Stimulated activated naive CD4-positive, alpha-beta T cell (primary cell): Measurements from ENCODE around the gene SIL1.
"Not testable (repeated sequence)": the region's sequence is repeated elsewhere in the genome, so short reads cannot be mapped to it uniquely, and the experiment has no call there.

ENCODE experiments used
- DNase-seq, 6 experiments: peaks; one replicate each; lab custom pipeline; 2025; lab: John Stamatoyannopoulos, UW

Gene SIL1

DNA sequence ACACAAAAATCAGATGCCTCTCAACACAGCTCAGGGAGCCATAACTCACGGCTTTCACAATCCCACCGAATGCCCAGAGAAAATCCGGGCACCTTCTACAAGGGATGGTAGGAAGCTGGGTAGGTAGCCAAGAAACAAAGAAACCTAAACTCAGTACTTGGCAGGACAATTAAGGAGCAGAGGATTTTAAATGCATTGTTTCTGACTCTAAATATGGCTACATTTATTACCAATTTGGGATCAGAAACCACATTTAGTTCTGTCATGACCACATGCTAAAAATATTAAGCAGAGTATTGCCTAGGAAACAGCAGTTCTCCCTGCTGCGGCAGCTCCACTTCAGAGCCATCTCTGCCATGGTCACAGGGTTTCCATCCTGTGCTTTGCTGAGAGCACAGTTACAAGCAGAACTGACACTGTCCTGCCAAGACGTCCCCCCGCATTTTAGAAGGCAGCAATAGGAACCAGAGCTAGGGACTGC is 57.5 kb downstream of the SIL1 start:
- DNase-seq = no peak

DNA sequence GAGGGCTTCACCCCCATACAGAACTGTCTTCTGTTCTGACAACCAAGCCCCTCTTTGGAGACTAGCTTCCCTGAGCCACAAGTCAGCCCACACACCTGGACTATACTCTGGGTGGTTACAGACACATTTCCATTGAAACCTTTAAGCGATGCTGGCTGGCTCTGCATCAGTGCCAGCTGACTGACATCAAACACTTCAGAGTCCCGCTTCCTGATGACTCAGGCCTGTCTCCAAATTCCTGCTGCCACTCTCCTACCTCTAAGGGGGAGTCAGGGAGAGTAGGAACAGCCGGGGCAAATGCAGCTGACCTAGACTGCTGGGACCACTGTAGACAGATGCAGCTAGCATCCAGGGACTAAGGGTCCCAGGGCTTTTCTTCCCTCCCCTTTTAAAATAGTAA is 59.4 kb downstream of the SIL1 start:
- DNase-seq = no peak

DNA sequence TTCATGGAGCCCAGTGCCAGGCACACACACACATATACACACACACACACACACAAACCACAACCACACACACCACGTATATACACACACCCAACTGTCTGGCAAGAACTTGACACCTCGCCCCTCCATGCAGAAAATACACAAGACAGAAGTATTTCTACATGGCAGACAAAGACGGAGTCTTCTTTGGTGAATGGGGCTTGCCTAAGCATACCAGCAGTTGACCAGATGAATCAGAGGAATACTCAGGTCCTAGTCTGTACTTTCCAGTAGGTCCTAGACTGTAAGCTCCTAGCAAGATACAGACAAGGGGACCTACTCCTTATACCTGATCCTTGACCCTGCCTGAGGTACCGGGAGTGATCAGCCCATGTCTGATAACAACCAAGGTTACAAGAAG is 60.1 kb downstream of the SIL1 start:
- DNase-seq = no peak

DNA sequence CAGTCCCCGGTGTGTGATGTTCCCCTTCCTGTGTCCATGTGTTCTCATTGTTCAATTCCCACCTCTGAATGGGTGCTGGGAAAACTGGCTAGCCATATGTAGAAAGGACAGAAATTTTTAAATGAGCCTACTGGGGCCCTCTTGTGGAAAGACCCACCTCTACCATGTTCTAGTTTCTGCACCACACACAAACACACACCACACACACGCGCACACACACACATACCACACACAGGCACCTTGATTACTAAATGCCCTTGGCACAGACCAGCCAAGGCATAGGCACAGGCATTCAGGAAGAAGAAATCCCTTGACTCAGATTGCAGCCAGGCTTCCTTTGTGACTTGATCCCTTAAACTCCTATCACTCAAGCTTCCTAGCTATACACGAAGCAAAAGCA is 60.5 kb downstream of the SIL1 start:
- no peak for DNase-seq

DNA sequence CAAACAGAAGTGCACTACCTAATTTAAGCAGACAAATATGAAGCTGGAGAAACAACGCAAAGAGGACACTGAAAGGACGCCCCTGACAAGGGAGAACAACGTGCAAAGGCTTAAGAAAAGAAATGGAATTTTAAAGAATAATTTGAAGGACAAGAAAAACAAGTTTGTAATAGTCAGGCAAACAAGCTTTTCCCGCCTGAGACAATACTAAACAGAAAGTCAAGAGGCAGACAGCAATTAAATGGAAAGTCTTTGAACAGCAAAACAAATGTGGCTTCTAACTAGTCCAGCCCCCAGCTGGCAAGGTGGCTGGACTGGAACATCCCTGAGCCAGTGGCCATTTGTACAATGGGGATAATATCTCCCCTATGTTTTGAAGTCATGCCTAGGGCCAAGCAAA is 63.3 kb downstream of the SIL1 start:
- DNase-seq = no peak

DNA sequence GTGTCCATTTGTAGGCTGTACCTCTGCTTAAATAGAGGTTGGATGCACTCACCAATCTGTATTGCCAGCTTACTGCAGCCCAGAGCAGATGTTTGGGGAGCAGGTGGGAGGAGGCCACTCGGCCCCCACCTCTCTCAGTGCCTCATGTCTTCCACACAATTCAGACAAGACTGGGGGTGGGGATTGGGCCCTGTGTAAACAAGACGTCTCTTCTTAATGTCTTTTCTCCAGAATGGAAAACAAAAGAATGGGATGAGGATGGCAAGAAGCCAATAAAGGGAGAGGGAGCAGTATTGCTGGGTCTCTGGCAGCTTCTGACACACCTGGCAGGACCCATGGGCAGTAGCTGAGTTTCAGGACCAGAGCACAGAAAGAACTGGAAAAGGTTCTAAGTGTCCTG is 64.9 kb downstream of the SIL1 start:
- no peak for DNase-seq

DNA sequence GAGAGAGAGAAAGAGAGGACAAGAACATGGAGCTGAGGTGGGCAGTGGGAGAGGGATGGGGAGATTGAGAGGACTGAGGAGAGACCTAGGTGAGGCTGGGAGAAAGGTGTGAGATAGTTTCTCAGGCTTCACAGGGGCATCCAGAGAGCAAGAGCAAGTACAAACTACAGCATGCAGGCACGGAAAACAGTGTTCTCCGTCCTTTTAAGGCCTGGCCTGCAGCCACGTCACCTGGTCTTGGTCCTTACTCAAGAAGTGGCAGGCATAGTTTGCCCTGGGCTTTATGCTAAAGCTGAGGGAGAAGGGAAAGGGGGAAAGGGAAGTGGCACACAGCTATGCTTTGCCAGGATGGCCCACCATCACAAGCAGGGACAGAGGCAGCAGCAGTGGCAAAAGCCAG is 65.7 kb downstream of the SIL1 start:
- no peak for DNase-seq

DNA sequence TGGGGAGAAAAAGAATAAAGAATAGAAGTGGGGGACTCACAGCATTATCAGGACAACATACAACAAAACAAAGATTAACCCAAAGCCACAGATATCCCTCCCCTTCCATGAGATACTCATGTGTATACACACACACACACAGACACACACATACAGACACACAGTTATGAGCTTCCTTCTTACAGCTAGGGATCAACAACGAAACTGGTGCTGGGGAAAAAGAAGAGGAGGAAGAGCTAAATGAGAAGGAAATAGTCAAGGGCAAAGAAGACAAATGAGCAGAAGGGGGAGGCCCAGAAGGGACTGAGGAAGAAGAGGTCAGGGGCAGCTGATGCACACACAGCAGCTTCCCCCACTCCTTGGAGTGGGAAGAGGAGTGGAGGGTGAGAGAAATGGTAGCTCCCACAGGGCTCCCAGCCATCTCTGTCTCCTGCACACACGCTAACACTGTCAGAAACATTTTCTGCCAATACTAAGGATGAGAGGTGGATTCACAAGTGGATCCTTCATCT is 66.2 kb downstream of the SIL1 start:
- DNase-seq = no peak

DNA sequence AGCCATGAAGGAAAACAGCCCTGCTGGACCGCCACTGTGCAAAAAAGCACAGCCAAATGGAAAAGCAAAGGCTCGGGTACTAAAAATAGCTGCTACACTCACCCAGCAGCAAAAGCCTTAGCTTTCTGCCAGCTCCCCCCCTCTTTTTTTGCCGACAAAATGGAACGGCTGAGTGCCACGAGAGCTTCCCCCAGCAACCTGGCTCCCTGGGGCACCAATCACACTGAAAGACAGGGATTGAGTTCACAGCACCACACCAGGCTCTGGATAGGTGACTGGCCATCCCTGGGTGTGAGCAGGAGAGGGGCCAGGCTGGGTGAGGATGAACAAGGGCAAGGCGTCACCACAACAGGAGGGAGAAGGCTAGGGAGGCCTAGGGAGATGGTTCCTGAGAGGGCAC is 66.7 kb downstream of the SIL1 start:
- no peak for DNase-seq

DNA sequence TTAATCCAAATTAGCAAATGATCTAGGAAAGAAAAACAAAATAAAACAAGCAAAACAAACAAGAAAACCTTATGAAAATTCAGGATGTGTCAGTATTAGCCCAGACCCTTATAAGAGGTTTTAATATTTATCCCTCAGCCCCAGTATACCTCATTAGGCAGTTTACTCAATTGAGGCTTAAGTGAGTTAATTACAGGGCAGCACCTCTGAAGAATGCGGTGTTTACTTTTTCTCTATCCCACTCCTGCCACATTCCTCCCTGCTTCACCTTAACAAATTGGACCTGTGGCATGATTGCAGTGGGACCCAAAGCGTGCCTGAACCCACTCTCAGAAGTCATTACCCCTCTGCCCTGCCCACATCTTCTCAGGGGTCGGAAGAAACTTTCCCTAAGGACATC is 67.1 kb downstream of the SIL1 start:
- no peak for DNase-seq

DNA sequence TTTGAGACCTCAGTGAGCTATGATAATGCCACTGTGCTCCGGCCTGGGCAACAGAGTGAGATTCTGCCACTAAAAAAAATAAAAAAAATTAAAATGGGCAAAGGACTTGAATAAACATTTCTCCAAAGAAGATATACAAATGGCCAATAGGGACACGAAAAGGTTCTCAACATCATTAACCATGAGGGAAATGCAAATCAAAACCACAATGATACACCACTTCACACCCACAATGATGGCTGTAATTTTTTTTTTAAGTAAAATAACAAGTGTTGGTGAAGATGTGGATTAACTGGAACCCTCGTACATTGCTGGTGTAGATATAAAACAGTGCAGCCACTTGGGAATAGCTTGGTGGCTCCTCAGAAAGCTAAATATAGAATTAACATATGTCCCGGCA is 68.0 kb downstream of the SIL1 start:
- no peak for DNase-seq

DNA sequence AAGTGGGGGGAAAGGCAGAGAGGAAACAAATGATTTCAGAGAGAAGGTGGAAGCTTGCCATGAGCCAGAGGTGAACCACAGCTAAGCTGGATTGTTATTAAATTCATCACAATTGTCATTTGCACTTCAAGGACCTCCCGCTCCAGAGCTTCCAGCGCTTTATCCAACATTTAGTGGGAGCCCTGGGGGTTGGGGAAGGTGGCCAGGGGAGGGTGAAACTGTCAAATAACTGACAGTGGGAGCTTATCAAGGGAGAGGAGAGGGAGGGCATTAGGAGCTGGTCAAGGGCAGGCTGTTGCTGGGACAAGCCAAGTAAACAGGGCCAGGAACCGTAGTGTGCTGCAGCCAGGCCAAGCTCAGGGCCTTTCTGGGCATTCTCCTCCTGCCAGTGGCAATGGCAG is 71.5 kb downstream of the SIL1 start:
- no peak for DNase-seq

DNA sequence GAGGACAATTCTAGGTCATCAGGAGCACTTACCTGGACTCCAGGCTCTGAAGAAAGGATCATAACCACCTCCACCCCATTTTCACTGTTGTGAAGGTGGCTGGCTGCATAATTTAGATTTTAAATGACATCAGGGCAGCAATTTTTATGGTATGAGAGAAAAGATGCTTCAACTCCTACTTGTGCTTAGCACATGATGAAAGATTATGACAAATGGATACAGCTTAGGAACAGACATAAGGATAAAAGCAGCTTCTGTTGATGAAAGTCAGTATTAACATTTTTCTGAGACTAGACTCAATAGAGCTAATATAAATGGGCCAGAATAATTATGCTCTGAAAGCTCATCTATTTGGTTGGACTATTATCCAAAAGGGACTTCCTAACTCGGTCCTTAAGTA is 72.2 kb downstream of the SIL1 start:
- DNase-seq = no peak

DNA sequence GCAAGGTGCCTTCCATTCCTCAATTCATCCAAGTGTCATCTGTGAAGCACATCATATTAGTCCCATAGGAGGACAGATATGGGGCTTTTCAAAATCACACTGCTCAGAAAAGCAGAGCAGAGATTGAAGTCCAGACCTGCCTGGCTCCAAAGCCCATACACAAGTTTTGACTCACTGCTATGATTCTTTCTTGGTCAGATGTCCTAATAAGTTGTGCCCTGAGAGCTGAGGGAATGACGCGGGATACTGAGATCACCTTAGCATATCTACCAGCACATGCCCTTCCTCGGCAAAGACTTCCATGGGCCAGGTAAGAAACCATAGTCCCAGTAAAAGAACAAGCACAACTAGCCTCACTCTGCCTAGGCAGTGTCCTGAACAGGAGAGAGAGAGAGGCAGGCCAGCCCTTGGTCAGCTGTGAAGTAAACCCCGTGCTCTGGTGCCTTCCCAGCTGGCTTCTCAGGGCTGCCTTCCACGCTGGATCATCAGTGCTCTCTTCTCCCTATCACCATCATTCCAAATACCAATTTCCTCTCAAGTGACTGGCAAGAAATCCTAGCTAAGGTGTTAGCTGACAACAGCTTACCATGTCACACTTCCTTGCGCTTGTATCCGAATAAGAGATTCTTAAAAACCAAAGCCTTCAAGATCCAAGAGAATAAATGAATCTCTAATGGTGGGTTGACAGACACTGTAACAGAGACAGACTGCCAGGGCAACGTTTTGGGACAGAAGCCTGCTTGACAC is 73.2 kb downstream of the SIL1 start:
- DNase-seq = no peak

DNA sequence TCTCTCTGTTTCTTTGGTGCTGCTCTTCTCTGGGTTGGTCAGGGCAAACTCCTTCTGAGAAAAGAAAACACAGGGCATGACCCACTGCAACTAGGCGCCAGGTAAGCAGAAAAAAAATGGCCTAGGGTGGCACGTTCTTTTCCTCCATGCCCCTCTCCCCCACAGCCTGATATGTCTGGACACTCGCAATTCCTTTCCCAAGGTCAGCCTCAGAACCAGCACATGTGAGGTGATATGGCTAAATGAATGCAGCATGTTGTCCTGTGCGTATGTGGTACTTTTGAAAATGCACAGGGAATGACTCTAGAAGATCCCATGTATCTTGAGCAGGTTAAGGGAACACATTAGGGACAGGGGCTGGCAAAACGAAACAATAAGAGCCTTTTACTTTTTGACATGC is 77.0 kb downstream of the SIL1 start:
- DNase-seq = no peak

DNA sequence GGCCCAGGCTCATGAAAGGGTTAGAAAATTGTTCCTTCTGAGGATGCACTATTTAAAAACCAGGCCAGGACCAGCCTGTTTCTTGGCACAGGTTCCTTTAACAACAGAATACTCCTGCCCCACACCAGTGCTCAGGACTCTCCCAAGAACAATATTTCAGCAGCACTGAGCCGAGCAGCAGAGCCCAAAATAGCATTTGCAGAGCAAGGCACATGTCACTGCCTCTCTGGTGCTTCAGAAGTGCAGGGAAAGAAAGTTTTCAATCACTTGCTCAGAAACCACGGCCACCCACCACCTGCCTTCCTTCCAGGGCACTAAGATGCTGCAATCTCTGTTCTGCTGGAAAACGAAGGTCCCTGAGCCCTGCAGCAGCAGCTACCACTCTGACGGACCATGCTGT is 77.6 kb downstream of the SIL1 start:
- DNase-seq = no peak

DNA sequence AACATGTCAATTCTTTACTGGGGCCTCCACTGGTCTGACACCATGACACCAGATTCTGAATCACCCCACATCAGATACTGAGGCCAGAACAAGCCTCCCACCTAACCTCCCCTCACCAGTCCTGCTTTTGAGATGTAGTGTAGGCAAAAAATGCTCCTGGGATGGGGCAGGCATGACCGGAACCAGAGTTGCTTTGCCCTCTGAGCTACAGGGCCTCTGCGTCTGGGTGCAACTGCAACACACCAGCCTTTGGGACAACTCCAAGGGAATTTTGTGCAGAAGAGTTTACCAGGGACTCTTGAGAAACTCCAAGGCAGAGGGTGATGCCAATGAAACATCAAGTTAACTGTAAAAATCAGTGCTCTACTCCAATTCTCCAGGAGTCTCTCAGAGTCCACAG is 79.4 kb downstream of the SIL1 start:
- no peak for DNase-seq

DNA sequence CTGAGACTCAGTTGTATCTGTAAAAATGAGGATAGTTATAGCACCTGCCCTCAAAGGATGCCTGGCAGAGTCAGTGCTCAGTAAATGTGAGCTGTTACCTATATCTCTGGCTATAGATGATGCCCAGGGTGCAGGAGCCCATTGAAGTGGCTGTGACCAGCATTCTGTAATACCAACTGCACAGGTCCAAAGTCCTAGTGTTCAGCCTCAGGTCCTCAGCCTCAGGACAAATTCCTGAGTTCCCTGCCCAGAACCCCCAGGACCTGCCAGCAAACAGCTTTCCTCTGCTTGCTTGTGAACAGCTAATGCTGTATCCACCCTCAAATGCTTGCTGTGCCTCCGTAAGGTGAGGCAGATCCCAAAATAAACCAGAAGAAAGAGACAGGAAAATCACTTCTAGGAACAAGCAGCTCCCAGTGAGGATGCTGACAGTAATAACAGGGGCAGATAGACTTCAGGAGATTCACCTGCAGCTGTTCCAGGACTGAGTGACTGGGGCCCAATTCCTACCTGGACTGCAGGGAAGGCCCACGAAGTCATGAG is 80.8 kb downstream of the SIL1 start:
- no peak for DNase-seq

DNA sequence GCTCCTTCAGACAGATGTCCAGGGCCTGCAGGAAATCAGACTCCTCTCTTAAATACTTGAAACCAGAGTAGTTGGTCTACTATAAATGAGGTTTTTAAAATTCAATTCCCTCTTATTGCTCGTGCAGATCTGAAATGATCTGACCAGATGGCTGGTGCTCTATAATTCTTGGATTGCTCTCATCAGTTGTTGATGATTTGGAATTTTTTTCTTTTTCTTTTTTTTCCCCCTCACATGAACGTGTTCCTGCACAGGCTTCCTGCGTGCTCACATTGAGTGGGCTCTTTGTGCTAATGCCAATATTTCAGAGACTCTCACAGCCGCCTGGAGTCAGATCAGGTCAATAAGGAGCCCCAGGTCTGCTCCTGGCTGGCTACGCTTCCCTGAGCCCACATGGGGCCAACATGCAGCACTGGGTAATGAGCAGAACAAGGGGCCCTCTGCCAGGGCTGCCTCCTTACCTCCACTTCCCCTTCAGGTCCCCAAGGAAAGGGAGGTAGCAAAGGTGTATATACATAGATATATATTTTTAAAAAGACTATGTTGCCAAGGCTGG is 82.0 kb downstream of the SIL1 start:
- DNase-seq = no peak

DNA sequence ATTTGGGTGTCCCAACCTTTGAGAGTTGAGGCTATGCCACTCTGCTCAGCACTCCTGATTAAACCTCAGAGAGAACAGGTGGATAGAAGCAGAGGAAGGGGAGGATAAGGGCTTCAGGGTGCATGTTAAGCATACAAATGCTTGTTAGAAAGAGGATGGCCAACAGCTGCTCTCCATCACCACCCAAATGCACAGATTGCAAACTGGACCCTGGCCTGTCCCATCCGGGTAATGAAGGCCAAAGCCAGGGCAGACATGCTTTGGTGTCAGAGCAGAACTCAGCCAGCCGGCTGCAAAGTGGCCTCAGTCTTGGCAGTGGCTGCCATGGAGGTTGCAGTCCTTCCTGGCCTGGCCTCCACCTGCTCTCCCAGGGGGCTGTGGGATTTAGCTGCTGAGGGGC is 84.3 kb downstream of the SIL1 start:
- DNase-seq = no peak

DNA sequence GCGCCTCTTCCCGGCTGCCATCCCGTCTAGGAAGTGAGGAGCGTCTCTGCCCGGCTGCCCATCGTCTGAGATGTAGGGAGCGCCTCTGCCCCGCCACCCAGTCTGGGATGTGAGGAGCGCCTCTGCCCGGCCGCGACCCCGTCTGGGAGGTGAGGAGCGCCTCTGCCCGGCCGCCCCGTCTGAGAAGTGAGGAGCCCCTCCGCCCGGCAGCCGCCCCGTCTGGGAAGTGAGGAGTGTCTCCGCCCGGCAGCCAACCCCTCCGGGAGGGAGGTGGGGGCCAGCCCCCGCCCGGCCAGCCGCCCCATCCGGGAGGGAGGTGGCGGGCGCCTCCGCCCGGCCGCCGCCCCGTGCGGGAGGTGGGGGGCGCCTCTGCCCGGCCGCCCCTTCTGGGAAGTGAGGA is 85.8 kb downstream of the SIL1 start:
- DNase-seq = not testable (repeated sequence)

DNA sequence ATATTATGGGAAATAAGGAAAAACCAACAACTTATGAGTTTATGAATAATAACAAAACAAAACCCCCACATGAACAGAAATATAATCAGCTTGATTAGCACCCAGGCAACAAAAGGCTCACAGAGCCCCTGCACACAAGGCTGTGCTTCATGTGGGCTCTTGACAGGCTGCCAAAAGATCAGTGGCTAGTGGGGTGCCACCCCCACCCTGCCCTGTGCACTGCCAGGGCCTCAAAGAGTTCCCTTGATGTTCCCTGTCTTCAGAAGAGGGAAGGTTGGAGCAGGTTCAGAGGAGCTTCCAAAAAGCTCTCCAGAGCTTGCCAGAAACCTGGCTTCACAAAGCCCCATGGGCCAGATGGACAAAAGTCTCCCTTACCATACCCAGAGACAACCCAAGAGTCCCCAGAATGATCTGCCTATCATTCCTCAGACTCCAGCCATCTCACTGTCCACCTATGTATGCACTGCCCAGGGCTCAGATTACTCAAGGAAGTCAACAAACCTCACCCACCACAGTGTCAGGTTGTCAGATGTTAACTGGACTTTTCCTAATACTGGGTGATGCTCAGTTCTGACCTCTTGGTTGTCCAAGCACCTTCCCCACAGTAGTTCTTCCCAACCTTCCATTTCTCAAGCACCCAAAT is 87.5 kb downstream of the SIL1 start:
- no peak for DNase-seq
